ENCODE measurements around the gene BEST2.

BEST2 gene

DNA sequence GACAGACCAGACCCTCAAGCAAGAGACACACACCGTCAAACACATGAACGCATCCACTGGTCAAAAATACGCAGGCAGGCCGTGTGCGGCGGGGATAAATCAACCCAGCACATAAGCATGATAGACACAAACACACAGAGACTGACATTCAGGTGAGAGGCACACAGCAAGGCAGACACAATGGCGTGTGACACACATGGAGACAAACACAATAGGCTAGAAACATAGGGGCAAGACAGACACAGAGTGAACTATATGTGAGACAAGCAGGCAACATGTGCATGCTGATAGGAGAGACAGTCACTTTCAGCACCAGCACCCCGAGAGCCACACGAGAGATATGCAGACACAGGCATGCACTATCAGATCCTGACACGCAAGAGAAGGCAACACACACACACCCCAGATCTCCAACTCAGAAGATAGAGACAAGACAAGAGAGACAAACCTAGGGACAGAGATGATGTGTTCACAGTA, 32.8 kb downstream of the BEST2 start:
- peak overlapping the region; percentile 98 to 99 for H3K27ac ChIP-seq
- no peaks in the 10 kb centered on the region for H3K9me3 ChIP-seq
- TF ChIP-seq, protein P1, sequence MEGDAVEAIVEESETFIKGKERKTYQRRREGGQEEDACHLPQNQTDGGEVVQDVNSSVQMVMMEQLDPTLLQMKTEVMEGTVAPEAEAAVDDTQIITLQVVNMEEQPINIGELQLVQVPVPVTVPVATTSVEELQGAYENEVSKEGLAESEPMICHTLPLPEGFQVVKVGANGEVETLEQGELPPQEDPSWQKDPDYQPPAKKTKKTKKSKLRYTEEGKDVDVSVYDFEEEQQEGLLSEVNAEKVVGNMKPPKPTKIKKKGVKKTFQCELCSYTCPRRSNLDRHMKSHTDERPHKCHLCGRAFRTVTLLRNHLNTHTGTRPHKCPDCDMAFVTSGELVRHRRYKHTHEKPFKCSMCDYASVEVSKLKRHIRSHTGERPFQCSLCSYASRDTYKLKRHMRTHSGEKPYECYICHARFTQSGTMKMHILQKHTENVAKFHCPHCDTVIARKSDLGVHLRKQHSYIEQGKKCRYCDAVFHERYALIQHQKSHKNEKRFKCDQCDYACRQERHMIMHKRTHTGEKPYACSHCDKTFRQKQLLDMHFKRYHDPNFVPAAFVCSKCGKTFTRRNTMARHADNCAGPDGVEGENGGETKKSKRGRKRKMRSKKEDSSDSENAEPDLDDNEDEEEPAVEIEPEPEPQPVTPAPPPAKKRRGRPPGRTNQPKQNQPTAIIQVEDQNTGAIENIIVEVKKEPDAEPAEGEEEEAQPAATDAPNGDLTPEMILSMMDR (IDR thresholded peaks at IDR 0.05) = no peak
- DNase-seq = no peak
- no peaks in the 10 kb centered on the region for H3K27me3 ChIP-seq
- peaks cover 5 to 79% (median 73%) of the 10 kb centered on the region in 4 donors for H3K4me1 ChIP-seq
- intact Hi-C loops (cut with DNase I; ENCODE audit: low total_unique reads) = no loop called here
- H3K36me3 ChIP-seq = no peaks in the 10 kb centered on the region
- H3K4me3 ChIP-seq = no peak overlapping the region

DNA sequence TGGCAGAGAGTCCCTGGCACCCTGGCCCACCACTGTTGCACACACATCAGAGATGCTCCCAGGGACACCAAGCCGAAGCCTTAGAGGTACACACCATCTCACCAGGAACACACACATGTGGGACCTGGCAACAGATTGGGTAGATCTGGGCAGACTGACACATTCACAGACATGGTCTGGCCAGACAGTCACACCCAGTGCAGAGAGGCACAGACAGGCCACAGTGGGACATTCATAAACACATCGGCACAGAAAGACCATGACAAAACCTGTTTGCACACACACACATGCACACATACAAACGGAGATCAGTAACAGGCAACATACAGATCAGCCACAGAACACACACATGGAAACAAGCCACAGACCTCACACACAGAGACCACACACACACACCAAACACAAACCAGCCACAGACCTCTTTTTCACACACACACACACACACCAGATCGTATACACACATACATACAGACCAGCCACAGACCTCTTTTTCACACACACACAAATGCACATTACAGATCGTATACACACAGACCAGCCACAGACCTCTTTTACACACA, 33.4 kb downstream of the BEST2 start:
- Histone ChIP-seq H3K27me3 (no peaks in the 10 kb centered on the region), H3K4me1 (peaks cover 5 to 74% (median 70%) of the 10 kb centered on the region in 4 donors), H3K36me3 (no peaks in the 10 kb centered on the region), H3K4me3 (no peak overlapping the region), H3K27ac (peak overlapping the region; percentile 98 to 99), H3K9me3 (no peaks in the 10 kb centered on the region)
- TF ChIP-seq, protein P1 (IDR thresholded peaks at IDR 0.05) = no peak
- DNase-seq = no peak
- intact Hi-C loops (cut with DNase I; ENCODE audit: low total_unique reads) = no loop called here

DNA sequence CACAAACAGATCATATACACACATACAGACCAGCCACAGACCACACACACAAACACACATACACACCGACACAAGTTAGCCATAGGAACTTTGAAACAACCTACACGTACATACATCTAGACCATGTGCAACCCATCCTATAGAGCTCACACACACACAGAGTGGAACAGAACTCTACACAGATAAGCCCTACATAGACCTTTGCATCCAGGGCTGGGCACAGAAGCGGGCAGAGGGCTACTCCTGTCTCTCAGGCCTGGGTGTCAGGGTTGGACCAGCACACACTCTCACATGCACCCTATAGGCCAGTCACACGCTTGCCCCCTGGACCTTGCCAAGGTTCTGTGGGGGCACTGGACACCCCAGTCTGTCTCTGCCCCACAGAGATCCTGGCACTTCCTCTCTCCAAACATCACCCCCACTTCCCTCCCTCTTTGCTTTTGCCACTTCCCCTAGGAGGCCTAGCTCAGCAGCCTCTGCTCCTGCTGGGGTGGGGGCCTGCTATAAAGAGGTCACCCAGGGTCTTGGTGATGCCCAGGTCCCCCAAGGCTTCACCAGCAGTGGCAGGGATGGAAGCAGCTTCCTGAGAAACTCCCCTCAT, 33.9 kb downstream of the BEST2 start:
- DNase-seq = no peak
- TF ChIP-seq, protein P1 (IDR thresholded peaks at IDR 0.05) = no peak
- H3K27me3 ChIP-seq = no peaks in the 10 kb centered on the region
- H3K4me3 ChIP-seq = no peak overlapping the region
- H3K27ac ChIP-seq = peak overlapping the region; percentile 98 to 99
- intact Hi-C loops (cut with DNase I; ENCODE audit: low total_unique reads) = no loop called here
- H3K4me1 ChIP-seq = peaks cover 5 to 75% (median 71%) of the 10 kb centered on the region in 4 donors
- H3K9me3 ChIP-seq = no peaks in the 10 kb centered on the region
- no peaks in the 10 kb centered on the region for H3K36me3 ChIP-seq

DNA sequence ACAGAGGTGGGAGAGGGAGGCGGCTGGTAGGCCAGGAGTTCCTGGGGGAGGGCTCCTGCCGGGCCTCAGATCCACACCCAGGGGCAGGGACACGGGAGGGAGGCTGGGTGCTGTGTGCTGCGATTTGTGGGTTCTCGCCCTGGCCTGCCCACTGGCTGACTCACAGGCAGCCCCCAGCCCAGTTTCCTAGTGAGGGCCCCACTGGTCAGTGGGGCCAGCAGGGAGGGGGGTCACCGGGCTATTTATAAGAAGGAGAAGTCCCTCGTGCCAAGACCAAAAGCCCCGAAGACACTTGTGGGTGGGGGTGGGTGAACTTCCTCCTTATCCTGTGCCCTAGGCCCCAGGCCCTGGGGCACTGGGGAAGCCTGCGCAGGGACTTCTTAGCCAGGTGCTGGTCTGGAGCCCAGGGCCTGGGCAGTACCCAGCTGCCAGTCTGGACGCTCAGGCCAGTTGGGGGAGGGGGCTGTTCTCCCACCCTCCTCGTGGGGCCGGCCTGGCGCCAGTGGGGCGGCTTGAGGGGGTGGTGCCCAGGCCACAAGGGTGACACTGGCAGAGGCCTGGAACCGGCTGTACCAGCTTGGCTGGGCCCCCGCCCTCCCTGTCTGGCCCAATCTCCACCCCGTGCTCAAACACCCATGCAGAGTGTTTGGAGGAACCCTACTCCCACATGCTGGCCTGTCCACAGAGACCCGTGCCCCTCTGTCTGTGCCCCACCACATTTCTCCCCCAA, 34.7 kb downstream of the BEST2 start:
- Histone ChIP-seq H3K27me3 (no peaks in the 10 kb centered on the region), H3K4me1 (peaks cover 5 to 80% (median 73%) of the 10 kb centered on the region in 4 donors), H3K27ac (peak overlapping the region; percentile 98 to 99), H3K9me3 (no peaks in the 10 kb centered on the region), H3K4me3 (no peak overlapping the region), H3K36me3 (no peaks in the 10 kb centered on the region)
- DNase-seq = peak; percentile 79 to 95
- TF ChIP-seq, protein P1 (IDR thresholded peaks at IDR 0.05) = no peak
- intact Hi-C loops (cut with DNase I; ENCODE audit: low total_unique reads) = no loop called here

DNA sequence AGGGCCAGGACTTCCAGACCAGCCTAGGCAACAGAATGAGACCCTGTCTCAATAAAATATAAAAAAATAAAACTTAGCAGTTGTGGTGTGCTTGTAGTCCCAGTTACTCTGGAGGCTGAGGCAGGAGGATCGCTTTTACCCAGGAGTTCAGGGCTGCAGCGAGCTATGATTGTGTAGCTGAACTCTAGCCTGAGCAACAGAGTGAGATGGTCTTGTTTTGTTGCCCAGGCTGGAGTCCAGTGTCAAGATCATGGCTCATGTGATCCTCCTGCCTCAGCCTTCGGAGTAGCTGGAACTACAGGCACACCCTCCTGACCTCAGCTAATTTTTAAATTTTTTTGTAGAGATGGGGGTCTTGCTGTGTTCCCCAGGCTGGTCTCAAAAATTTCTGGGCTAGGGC, 35.4 kb downstream of the BEST2 start:
- peaks cover 0 to 1% (median under 1%) of the 10 kb centered on the region in 3 donors for H3K36me3 ChIP-seq
- H3K9me3 ChIP-seq = no peaks in the 10 kb centered on the region
- H3K27me3 ChIP-seq = no peaks in the 10 kb centered on the region
- TF ChIP-seq, protein P1 (IDR thresholded peaks at IDR 0.05) = no peak
- peak overlapping the region; percentile 98 to 99 for H3K27ac ChIP-seq
- intact Hi-C loops (cut with DNase I; ENCODE audit: low total_unique reads) = no loop called here
- no peak for DNase-seq
- no peak overlapping the region for H3K4me3 ChIP-seq
- peaks cover 5 to 77% (median 71%) of the 10 kb centered on the region in 4 donors for H3K4me1 ChIP-seq

All from tibial artery (tissue), 4 donors.